Left lung (tissue), 14 donors: Measurements from ENCODE around the gene CNOT2. TPM values are rescaled to one million over a fixed set of nuclear protein-coding genes. Genes with fewer than 3 reads are reported as not detected.

Experiments used
- ATAC-seq: fragments of 200-7000 bp; cut with Tn5 transposase; one replicate; pipeline ENCODE4 v1.9.1; 2020; ENCODE audit warnings: moderate library complexity
- DNase-seq, 4 donors: peaks; one replicate each; pipeline ENCODE4 v3.0.0-alpha.2; 2013 to 2020
- H3K27ac ChIP-seq, 2 donors: fragments of 200-600 bp; sonication (generic) in 1 of 2; one replicate each; pipeline versions ENCODE4 v1.5.0 to v1.8.0; 2020 to 2021
- H3K27me3 ChIP-seq, 2 donors: fragments of 200-600 bp; sonication (generic) in 1 of 2; one replicate each; pipeline versions ENCODE4 v1.5.0 to v1.8.0; 2020 to 2021
- H3K36me3 ChIP-seq, 2 donors: fragments of 200-600 bp; sonication (generic) in 1 of 2; one replicate each; pipeline versions ENCODE4 v1.5.0 to v1.8.0; 2020 to 2021
- H3K4me1 ChIP-seq, 2 donors: fragments of 200-600 bp; one replicate each; pipeline ENCODE4 v1.8.0; 2021
- H3K4me3 ChIP-seq, 2 donors: fragments of 200-600 bp; sonication (generic) in 1 of 2; one replicate each; pipeline versions ENCODE4 v1.5.0 to v1.8.0; 2020 to 2021; ENCODE audit warnings: mild to moderate bottlenecking in 1 of 2
- H3K9me3 ChIP-seq, 2 donors: fragments of 200-600 bp; sonication (generic) in 1 of 2; one replicate each; pipeline versions ENCODE4 v1.5.0 to v1.8.0; 2020 to 2021
- CTCF ChIP-seq, 2 donors: fragments of 200-600 bp; sonication (generic) in 1 of 2; IDR thresholded peaks; one replicate each; pipeline versions ENCODE4 v1.5.0 to v1.8.0; 2021; ENCODE audit warnings: antibody characterized with exemption in 2 of 2
- intact Hi-C, 2 donors: fragments of 100-400 bp; cut with DNase I; formaldehyde crosslinking; loops; one replicate each; pipeline versions ENCODE4 v1.11.2 to v1.14.2; 2022
- long read RNA-seq, 12 donors: library from polyadenylated mRNA in 2 of 12; unstranded in 2 of 12; transcript quantifications; one replicate each; pipeline ENCODE4 v2.0.0 and lab custom pipeline, GENCODE V29; 2019 to 2026
- polyA plus RNA-seq, 6 donors: library from polyadenylated mRNA; unstranded; fragments of 120-200 nt; gene quantifications; one replicate each; pipeline ENCODE4 v1.2.1, GENCODE V29; 2013; ENCODE audit not compliant: insufficient read length in 6 of 6
- total RNA-seq, 2 donors: library from RNA; stranded (reverse); fragmentation: NEBNext Ultra II Directional; extraction: Animal tissue kit (Norgen Biotek cat#: 25700); gene quantifications; one replicate each; pipeline ENCODE4 v1.2.1, GENCODE V29; 2021
- donor health status: DM: no; HTN: yes; CAD: no.
- donor health status: DM: no; HTN: no; CAD: no.

Gene CNOT2
- 10 to 100 TPM; 52.3 to 62.4 TPM for total RNA-seq
- 100 to 1,000 TPM; 129 to 161 (median 139) TPM for polyA plus RNA-seq
- long read RNA-seq, donor 1, full-length matches to known transcripts = 32 of 59 reads
- long read RNA-seq, donor 1, partial matches to known transcripts = 27 of 59 reads
- long read RNA-seq, donor 1, other reads (novel, unspliced or antisense) = 0 of 59 reads
- long read RNA-seq, donor 2, full-length matches to known transcripts = 42 of 111 reads
- long read RNA-seq, donor 2, partial matches to known transcripts = 69 of 111 reads
- long read RNA-seq, donor 2, other reads (novel, unspliced or antisense) = 0 of 111 reads
- long read RNA-seq, donor 3, transcript CNOT2-226 (3 exons, 522 nt) = minor isoform, 7 of 23 reads
- long read RNA-seq, donor 3, transcript CNOT2-201 (16 exons, 3,282 nt) = major isoform, 13 of 23 reads
- long read RNA-seq, donor 3, partial matches to known transcripts = 0 of 23 reads
- long read RNA-seq, donor 3, other reads (novel, unspliced or antisense) = 0 of 23 reads
- long read RNA-seq, donor 4, transcript CNOT2-201 (16 exons, 3,282 nt) = major isoform, 19 of 37 reads
- long read RNA-seq, donor 4, partial matches to known transcripts = 5 of 37 reads
- long read RNA-seq, donor 4, other reads (novel, unspliced or antisense) = 13 of 37 reads
- long read RNA-seq, donor 5, transcript CNOT2-201 (16 exons, 3,282 nt) = major isoform, 10 of 32 reads
- long read RNA-seq, donor 5, partial matches to known transcripts = 15 of 32 reads
- long read RNA-seq, donor 5, other reads (novel, unspliced or antisense) = 0 of 32 reads
- long read RNA-seq, donor 6, full-length matches to known transcripts = 30 of 57 reads
- long read RNA-seq, donor 6, partial matches to known transcripts = 5 of 57 reads
- long read RNA-seq, donor 6, other reads (novel, unspliced or antisense) = 22 of 57 reads
- long read RNA-seq, donor 7, transcript CNOT2-201 (16 exons, 3,282 nt) = major isoform, 9 of 9 reads
- long read RNA-seq, donor 7, partial matches to known transcripts = 0 of 9 reads
- long read RNA-seq, donor 7, other reads (novel, unspliced or antisense) = 0 of 9 reads
- long read RNA-seq, donor 8, transcript CNOT2-201 (16 exons, 3,282 nt) = major isoform, 11 of 33 reads
- long read RNA-seq, donor 8, partial matches to known transcripts = 13 of 33 reads
- long read RNA-seq, donor 8, other reads (novel, unspliced or antisense) = 0 of 33 reads
- long read RNA-seq, donor 9 = 0 reads
- long read RNA-seq, donor 10, transcript CNOT2-201 (16 exons, 3,282 nt) = major isoform, 35 of 49 reads
- long read RNA-seq, donor 10, transcript CNOT2-236 (10 exons, 1,545 nt) = minor isoform, 5 of 49 reads
- long read RNA-seq, donor 10, partial matches to known transcripts = 6 of 49 reads
- long read RNA-seq, donor 10, other reads (novel, unspliced or antisense) = 3 of 49 reads
- long read RNA-seq, donor 11, full-length matches to known transcripts = 22 of 32 reads
- long read RNA-seq, donor 11, partial matches to known transcripts = 10 of 32 reads
- long read RNA-seq, donor 11, other reads (novel, unspliced or antisense) = 0 of 32 reads
- long read RNA-seq, donor 12, full-length matches to known transcripts = 25 of 30 reads
- long read RNA-seq, donor 12, partial matches to known transcripts = 5 of 30 reads
- long read RNA-seq, donor 12, other reads (novel, unspliced or antisense) = 0 of 30 reads

GRCh38 chr12:70242695-70243509, at the start of gene CNOT2:
Gene CNOT2, plus strand, starts transcription at chr12:70243433. Its CDS starts 34,794 bp downstream, at chr12:70278227.
- H3K27me3 ChIP-seq = no peaks in the 10 kb centered on the region
- DNase-seq (peak; percentile 90 to 95 (median 92)), ATAC-seq (peak; percentile 97)
- no peaks in the 10 kb centered on the region for H3K9me3 ChIP-seq
- H3K27ac ChIP-seq = peak within 1 kb of the TSS; percentile 98 to 99
- H3K4me1 ChIP-seq = peaks cover 15 to 60% of the 10 kb centered on the region in 2 donors
- H3K4me3 ChIP-seq = peak within 1 kb of the TSS; percentile 71 to 88
- TF ChIP-seq CTCF (IDR thresholded peaks at IDR 0.05) = no peak
- intact Hi-C loops = no loop called here
- H3K36me3 ChIP-seq = peaks cover 0 to 21% of the 10 kb centered on the region in 2 donors

DNA sequence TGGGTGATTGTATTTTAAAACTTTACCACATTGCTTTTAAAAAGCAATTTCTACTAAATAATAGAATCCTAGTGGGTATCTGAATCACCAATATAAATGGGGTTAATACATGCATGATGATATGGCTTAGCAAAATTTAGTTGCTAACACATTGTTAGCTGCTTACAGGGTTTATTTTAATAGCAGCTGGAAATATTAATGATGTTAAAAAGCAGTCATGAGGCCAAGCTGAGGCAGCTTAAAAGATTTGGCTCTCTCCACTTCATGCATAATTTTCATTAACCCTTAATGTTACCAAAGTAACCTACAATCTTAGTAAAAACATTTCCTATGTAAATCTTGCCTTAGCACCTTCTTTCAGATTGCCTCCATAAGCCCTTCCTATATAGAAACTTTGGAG, 49.2 kb upstream of the CNOT2 start:
- Histone ChIP-seq H3K4me3 (no peak overlapping the region), H3K36me3 (no peaks in the 10 kb centered on the region), H3K4me1 (no peaks in the 10 kb centered on the region), H3K27ac (no peak overlapping the region), H3K9me3 (no peaks in the 10 kb centered on the region), H3K27me3 (no peaks in the 10 kb centered on the region)
- ATAC-seq (no peak), DNase-seq (peak in 1 of 4 donors; percentile 24)
- TF ChIP-seq CTCF (IDR thresholded peaks at IDR 0.05) = no peak
- intact Hi-C loops = no loop called here

DNA sequence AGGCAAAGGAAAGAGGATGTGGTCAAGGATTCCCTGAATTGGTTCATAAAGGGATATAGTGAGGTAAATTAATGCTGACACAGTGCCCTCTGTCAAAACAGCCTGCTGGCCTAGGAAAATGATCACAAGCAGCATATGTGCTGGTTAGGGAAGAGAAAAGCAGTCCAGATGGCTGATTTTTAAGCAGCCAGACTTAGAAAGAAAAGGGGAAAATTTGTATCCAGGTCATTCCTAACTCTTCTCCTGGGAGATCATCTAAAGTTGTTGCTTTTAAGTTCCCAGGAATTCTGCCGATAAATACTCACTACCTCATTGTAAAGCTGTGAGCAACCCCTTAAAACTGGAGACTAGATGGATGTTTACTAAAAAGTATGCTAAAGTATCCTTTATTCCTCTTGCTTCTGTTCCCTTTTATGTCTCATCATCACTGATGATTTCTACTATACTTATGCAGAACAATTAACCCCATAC, 46.4 kb upstream of the CNOT2 start:
- Histone ChIP-seq H3K4me1 (no peaks in the 10 kb centered on the region), H3K9me3 (no peaks in the 10 kb centered on the region), H3K27me3 (no peaks in the 10 kb centered on the region), H3K36me3 (no peaks in the 10 kb centered on the region), H3K27ac (no peak overlapping the region), H3K4me3 (no peak overlapping the region)
- DNase-seq (peak in 1 of 4 donors; percentile 21), ATAC-seq (peak; percentile 58)
- intact Hi-C loops = no loop called here
- no peak for TF ChIP-seq CTCF (IDR thresholded peaks at IDR 0.05)

DNA sequence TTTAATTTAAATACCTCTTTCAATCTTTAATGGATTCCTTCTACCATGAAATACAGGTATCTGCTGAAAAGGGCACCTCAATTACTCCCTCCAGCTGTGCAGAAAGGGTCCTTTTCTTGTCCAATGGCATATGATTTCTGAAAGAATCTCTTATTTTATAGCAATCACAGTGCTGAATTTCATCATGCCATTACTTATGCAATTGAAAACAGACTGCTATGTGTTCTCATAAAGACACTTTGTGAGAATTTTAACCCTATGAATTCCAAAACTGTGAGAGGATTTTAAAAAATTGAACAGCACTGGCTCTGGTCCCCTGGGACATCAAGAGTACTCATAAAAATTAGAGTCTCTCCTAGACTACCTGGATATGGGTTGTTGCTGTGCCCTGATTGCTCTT, 45.9 kb upstream of the CNOT2 start:
- Histone ChIP-seq H3K27ac (no peak overlapping the region), H3K4me1 (no peaks in the 10 kb centered on the region), H3K9me3 (no peaks in the 10 kb centered on the region), H3K27me3 (no peaks in the 10 kb centered on the region), H3K4me3 (no peak overlapping the region), H3K36me3 (no peaks in the 10 kb centered on the region)
- intact Hi-C loops = no loop called here
- peak in 2 of 4 donors; percentile 25 to 43 for DNase-seq
- ATAC-seq = no peak
- TF ChIP-seq CTCF (IDR thresholded peaks at IDR 0.05) = no peak
